Right atrium auricular region (tissue), 2 donors: Measurements from ENCODE around the gene RPL10. TPM values are rescaled to one million over a fixed set of nuclear protein-coding genes. Genes with fewer than 3 reads are reported as not detected.
A peak's percentile ranks its signal among the peaks of the same experiment; 100 is the strongest.

ENCODE experiments used
- DNase-seq: peaks from one replicate; pipeline ENCODE4 v3.0.0-alpha.2; 2019; ENCODE audit warnings: low spot score
- H3K27ac ChIP-seq, 2 donors: fragments of 200-600 bp; sonication (generic); 1 replicate in 1 of 2; 2 replicates in 1 of 2; pipeline ENCODE4 v1.5.1; 2016 to 2019
- H3K27me3 ChIP-seq, 2 donors: fragments of 200-600 bp; sonication (generic); one replicate each; pipeline versions ENCODE4 v1.5.1 to v1.6.0; 2017 to 2019
- H3K36me3 ChIP-seq: fragments of 200-600 bp; sonication (generic); one replicate; pipeline ENCODE4 v1.5.1; 2016
- H3K4me1 ChIP-seq, 2 donors: fragments of 200-600 bp; sonication (generic); one replicate each; pipeline versions ENCODE4 v1.5.1 to v1.6.0; 2017 to 2019
- H3K4me3 ChIP-seq, 2 donors: fragments of 200-600 bp; sonication (generic); 1 replicate in 1 of 2; 2 replicates in 1 of 2; pipeline ENCODE4 v1.5.1; 2017 to 2019; ENCODE audit warnings: mild to moderate bottlenecking in 1 of 2, moderate library complexity in 1 of 2
- H3K9me3 ChIP-seq, 2 donors: fragments of 200-600 bp; sonication (generic); one replicate each; pipeline ENCODE4 v1.5.1; 2019
- CTCF ChIP-seq, 2 donors: fragments of 200-600 bp; sonication (generic); IDR thresholded peaks; one replicate each; pipeline ENCODE4 v1.5.1; 2019; ENCODE audit warnings: antibody characterized with exemption in 2 of 2
- total RNA-seq, 2 donors: library from RNA; depleted of rRNA; stranded (reverse); fragments of >200 nt; gene quantifications; one replicate each; pipeline ENCODE4 v1.1.0, GENCODE V29; 2016

The RPL10 gene
- total RNA-seq, 2 donors from 2014 or later: 1,667 to 4,587 TPM

- H3K27ac ChIP-seq: peak overlapping the region in 1 of 2 donors; percentile 7
- H3K9me3 ChIP-seq: no peaks in the 10 kb centered on the region
- H3K4me3 ChIP-seq: no peak overlapping the region
- no peak for TF ChIP-seq CTCF (IDR thresholded peaks at IDR 0.05)
- H3K27me3 ChIP-seq: no peaks in the 10 kb centered on the region
- peaks cover 90% of the 10 kb centered on the region for H3K36me3 ChIP-seq
- H3K4me1 ChIP-seq: peaks cover 0 to 11% of the 10 kb centered on the region in 2 donors
- DNase-seq: no peak
Observed at GRCh38 chrX:154354516-154354915, 43.7 kb upstream of the RPL10 start.

- Histone ChIP-seq H3K4me1 (peaks cover 0 to 18% of the 10 kb centered on the region in 2 donors), H3K27me3 (no peaks in the 10 kb centered on the region), H3K9me3 (no peaks in the 10 kb centered on the region), H3K4me3 (no peak overlapping the region), H3K27ac (peak overlapping the region in 1 of 2 donors; percentile 28), H3K36me3 (peaks cover 92% of the 10 kb centered on the region)
- TF ChIP-seq CTCF (IDR thresholded peaks at IDR 0.05): no peak
- no peak for DNase-seq
Observed at GRCh38 chrX:154355094-154355775, 42.9 kb upstream of the RPL10 start.

- TF ChIP-seq CTCF (IDR thresholded peaks at IDR 0.05): no peak
- Histone ChIP-seq H3K27ac (peak overlapping the region in 1 of 2 donors; percentile 28), H3K36me3 (peaks cover 92% of the 10 kb centered on the region)
Observed at GRCh38 chrX:154355776-154356140, 42.4 kb upstream of the RPL10 start.

GRCh38 chrX:154356596-154356995 lies 41.6 kb upstream of the RPL10 start:
- DNase-seq: no peak
- H3K27me3 ChIP-seq: no peaks in the 10 kb centered on the region
- H3K36me3 ChIP-seq: peaks cover 90% of the 10 kb centered on the region
- TF ChIP-seq CTCF (IDR thresholded peaks at IDR 0.05): no peak
- no peaks in the 10 kb centered on the region for H3K9me3 ChIP-seq
- peaks cover 0 to 18% of the 10 kb centered on the region in 2 donors for H3K4me1 ChIP-seq
- H3K4me3 ChIP-seq: no peak overlapping the region
- peak overlapping the region in 1 of 2 donors; percentile 28 for H3K27ac ChIP-seq

More at GRCh38 chrX:154355776-154356140, 42.4 kb upstream of the RPL10 start:
- no peaks in the 10 kb centered on the region for H3K27me3 ChIP-seq
- no peak for DNase-seq
- peaks cover 0 to 18% of the 10 kb centered on the region in 2 donors for H3K4me1 ChIP-seq
- H3K4me3 ChIP-seq: no peak overlapping the region
- no peaks in the 10 kb centered on the region for H3K9me3 ChIP-seq

- Histone ChIP-seq H3K4me3 (no peak overlapping the region), H3K36me3 (peaks cover 90% of the 10 kb centered on the region), H3K9me3 (no peaks in the 10 kb centered on the region), H3K27me3 (no peaks in the 10 kb centered on the region), H3K4me1 (peaks cover 0 to 18% of the 10 kb centered on the region in 2 donors), H3K27ac (no peak overlapping the region)
- TF ChIP-seq CTCF (IDR thresholded peaks at IDR 0.05): no peak
- DNase-seq: no peak
Observed at GRCh38 chrX:154357205-154357604, 41.0 kb upstream of the RPL10 start.

- no peak for TF ChIP-seq CTCF (IDR thresholded peaks at IDR 0.05)
- H3K36me3 ChIP-seq: peaks cover 90% of the 10 kb centered on the region
- DNase-seq: no peak
- no peaks in the 10 kb centered on the region for H3K27me3 ChIP-seq
- no peak overlapping the region for H3K4me3 ChIP-seq
- peak overlapping the region in 1 of 2 donors; percentile 46 for H3K27ac ChIP-seq
- peaks cover 0 to 18% of the 10 kb centered on the region in 2 donors for H3K4me1 ChIP-seq
- H3K9me3 ChIP-seq: no peaks in the 10 kb centered on the region
Observed at GRCh38 chrX:154358011-154358410, 40.2 kb upstream of the RPL10 start.
